Measurements from ENCODE around the gene PRDX5.
"Not testable (repeated sequence)": the region's sequence is repeated elsewhere in the genome, so short reads cannot be mapped to it uniquely, and the experiment has no call there.

The PRDX5 gene

GRCh38 chr11:64306563-64306875 lies 11.4 kb upstream of the PRDX5 start:
- no peak for DNase-seq

- DNase-seq: no peak
Measured at GRCh38 chr11:64306876-64307622, 10.9 kb upstream of the PRDX5 start.

GRCh38 chr11:64307795-64308194 lies 10.1 kb upstream of the PRDX5 start:
- not testable (repeated sequence) for DNase-seq

GRCh38 chr11:64312947-64313346 lies 5.0 kb upstream of the PRDX5 start:
- DNase-seq: no peak

- no peak for DNase-seq
Measured at GRCh38 chr11:64313491-64314145, 4.3 kb upstream of the PRDX5 start.

GRCh38 chr11:64314146-64314804 lies 3.6 kb upstream of the PRDX5 start:
- DNase-seq: no peak

GRCh38 chr11:64314805-64315561 lies 2.9 kb upstream of the PRDX5 start:
- no peak for DNase-seq

- not testable (repeated sequence) for DNase-seq
Measured at GRCh38 chr11:64315667-64316526, 2.0 kb upstream of the PRDX5 start.

- DNase-seq: no peak
Measured at GRCh38 chr11:64316672-64317324, 1.1 kb upstream of the PRDX5 start.

GRCh38 chr11:64317325-64317960 lies 478 bp upstream of the PRDX5 start, which contains the start of gene TRMT112:
TRMT112 (minus strand) TSS chr11:64317559; CDS start chr11:64317526, 33 bp downstream.
- DNase-seq: peak; percentile 87

- no peak for DNase-seq
Measured at GRCh38 chr11:64318766-64319761, 1.1 kb downstream of the PRDX5 start.

GRCh38 chr11:64320556-64320955 lies 2.6 kb downstream of the PRDX5 start:
- DNase-seq: no peak

- DNase-seq: no peak
Measured at GRCh38 chr11:64321026-64321425, 3.1 kb downstream of the PRDX5 start.

- DNase-seq: no peak
Measured at GRCh38 chr11:64321533-64321932, 3.6 kb downstream of the PRDX5 start.

GRCh38 chr11:64322925-64323260 lies 5.0 kb downstream of the PRDX5 start:
- no peak for DNase-seq

- DNase-seq: no peak
Measured at GRCh38 chr11:64323373-64323772, 5.5 kb downstream of the PRDX5 start.

GRCh38 chr11:64323984-64324383 lies 6.1 kb downstream of the PRDX5 start:
- not testable (repeated sequence) for DNase-seq

GRCh38 chr11:64324692-64325469 lies 7.0 kb downstream of the PRDX5 start:
- DNase-seq: no peak

- DNase-seq: no peak
Measured at GRCh38 chr11:64327375-64327774, 9.5 kb downstream of the PRDX5 start.
